NCI-H2227 treated with DMSO at 0.1 percent for 48 hours (cell line): Measurements from ENCODE around the gene ASB10.
A peak's percentile ranks its signal among the peaks of the same experiment; 100 is the strongest.

Source experiments
- DNase-seq: peaks from one replicate; lab custom pipeline; 2025; lab: John Stamatoyannopoulos, UW

ASB10 gene

DNA sequence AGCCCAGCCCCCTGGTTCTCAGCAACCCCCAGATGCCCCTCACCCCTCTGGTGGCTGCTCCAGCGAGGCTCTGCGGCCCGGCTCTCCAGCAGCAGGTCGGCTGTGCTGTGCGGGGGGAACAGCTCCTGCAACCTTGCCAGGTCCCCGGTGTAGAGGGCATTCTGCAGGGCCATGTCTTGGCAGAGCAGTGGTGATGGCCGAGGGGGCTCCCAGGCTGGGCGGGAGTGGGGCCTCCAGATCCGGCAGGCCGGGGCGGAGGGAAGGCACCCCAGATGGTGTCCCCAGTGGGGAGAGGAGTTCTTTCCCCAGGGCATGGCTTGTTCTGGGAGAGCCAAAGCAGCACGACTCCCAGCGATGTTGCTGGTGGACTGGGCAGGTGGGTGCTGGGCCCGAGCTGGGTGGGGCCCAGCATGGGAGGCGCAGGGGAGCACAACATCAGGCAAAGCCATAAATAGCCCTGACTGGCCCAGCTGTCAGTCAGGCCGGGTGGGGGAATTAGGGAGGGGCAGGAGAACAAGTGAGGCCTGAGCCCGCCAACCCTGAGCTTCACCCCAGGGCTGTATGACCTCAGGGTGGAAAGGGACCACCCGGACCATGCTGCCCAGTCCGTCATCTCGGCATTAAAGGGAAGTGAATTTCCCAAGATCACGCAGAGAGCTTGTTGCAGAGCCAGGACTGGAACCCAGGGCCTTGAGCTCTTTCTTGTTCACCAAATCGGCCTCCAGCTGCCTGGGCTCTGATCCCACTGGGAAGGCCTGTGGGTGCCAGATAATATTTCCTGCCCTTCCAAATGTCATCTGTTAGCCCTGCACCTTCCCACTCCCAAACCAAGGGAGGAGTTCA, 580 bp upstream of the ASB10 start:
- no peak for DNase-seq

DNA sequence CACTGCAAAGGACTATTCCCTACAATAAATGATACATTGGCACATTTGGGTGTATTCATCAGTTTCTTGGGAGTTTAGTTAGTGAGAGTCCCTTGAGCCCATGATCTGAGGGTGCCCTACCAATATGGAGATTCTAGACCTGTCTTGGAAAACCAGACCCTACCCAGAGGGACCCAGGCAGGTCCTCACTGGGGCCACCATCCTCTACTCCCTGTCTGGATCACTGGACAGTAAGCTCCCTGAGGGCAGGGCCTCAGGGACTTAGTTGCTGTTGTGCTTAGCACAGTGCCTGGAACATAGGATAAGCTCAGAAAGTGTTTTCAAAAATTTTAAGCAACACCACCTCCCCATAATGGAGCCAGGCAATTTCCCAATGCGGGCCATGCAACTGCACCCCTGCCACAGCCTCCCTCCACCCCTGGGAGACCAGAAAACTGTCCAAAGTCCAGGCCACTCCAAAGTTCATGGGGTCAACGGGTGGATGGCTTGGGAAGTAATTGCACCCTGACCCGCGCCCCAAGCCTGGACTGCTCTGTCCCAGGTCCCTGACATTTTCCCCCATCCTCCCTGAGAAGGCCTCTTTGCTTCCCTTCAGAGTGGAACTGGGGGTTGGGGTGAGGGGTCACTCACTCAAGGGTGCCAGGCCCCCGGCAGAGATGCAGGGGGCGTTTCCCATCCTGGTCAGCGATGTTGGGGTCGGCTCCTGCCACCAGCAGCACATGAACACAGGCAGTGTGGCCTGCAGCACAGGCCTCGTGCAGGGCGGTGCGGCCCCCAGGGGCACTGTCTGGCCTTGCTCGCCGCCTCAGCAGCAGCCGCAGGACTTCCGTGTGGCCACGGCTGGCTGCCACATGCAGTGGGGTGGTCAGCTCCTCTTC, 1.0 kb downstream of the ASB10 start:
- no peak for DNase-seq

DNA sequence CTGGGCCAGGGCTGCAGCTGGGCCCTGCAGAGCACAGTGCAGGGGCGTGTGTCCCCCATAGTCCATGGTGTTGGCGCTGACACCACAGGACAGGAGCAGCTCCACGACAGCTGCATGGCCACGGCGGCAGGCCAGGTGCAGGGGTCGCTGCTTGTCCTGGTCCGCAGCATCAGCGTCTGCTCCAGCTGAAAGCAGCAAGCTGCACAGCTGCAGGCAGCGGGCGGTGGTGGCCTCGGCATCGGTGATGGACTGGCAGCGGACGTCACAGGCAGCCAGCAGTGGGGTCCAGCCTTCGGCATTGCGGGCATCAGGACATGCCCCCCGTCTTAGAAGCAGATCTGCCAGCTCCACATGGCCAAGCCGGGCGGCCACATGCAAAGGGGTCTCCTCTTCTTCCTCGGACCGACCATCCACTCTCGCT, 6.0 kb downstream of the ASB10 start:
- no peak for DNase-seq

DNA sequence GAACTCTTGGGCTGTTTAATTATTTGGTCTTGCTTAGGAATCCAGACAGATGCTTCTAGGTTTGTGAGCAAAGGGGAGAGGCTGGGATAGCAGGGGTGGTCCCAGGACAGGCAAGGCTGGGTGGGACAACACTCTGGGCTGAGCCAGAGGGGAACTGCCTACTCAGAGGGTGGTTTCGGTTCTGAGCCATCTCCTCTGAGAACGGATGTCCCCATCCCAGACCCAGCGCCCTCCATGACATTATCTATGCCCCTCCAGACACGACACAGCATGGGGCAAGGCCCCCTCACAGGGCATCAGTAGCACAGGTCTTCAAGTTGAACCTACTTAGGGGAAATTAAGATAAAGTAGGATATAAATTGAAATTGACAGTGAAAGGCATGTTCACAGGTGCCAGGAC, 7.1 kb downstream of the ASB10 start:
- DNase-seq = no peak

DNA sequence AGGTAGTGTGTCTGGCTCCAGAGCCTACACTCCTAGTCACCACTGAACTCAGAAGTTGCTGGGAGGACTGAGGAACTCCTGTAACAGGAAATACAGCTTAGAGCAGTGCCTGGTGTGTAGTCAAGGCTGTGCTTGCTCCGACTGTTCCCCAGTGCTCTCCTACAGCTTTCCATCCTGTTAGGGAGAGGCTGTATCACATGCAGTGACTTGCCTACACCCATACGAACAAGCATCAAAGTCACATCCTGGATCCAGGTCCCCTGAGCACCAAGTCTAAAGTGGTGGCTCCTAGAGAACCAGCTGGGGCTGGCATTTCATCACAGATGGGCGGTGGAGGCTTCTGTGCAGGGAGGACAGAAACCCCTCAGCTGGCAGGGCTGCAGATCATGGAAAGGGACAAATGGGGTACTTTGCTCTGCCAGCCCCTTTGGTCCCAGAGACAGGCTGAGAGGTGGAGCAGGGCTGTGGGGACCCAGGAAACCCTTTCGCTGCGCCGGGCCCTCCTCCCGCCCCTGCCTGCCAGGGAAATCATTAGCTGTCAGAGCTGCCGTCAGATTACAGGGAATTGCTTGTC, 7.7 kb downstream of the ASB10 start:
- DNase-seq = no peak

DNA sequence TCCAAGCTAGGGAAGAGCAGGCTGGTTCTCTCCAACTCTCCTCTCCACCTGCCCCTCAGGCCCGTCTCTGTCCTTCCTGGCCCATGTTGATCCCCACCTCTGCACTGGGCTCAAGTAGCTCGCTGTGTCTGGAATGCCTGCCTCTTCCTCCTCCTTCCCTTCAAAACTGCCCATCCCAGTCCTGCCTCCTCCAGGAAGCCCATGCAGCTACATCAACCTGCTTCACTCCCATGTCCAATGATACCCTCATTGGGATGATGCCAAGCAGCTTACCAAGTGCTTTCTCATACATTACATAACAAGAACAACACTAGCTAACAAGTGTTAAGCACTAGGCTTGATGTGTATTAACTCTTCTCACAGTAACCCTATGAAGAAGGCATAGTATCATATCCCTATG, 8.2 kb downstream of the ASB10 start:
- DNase-seq = no peak

DNA sequence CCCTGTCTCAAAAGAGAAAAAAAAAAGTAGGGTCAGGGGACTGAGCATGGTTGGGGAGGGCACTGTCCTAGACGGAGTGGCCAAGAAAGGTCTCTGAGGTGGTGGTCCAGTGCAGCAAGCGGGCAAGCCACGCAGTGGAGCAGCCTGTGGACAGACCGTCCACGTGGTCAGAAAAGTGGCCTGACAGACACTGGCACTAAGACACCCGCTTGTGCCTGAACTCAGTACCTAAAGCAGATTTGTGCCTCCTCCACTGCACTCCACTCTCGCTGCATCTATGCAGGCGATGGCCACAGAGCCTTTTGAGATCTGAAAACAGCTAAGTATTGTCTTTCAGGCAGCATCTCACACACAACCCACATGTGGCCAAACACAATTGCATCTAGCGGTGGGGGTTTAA, 8.8 kb downstream of the ASB10 start:
- no peak for DNase-seq

DNA sequence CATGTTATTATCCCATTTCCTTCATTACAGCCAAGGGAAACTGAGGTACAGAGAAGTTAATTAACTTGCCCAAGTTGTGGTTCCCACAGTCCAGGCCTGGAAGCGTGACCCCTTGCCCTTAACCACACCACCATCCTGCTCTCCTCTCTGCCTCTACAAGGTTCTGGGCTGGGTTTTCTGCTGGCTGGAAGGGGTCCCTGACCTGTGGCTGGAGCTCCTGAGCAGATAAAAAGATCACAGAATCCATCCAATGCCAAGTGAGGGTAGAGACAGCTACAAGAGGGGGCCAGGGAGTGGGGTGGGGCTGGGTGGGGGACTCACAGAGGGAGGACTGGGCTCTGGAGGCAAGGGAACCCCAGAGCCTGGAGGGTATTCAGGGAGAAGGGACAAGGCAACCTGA, 9.7 kb downstream of the ASB10 start:
- no peak for DNase-seq

DNA sequence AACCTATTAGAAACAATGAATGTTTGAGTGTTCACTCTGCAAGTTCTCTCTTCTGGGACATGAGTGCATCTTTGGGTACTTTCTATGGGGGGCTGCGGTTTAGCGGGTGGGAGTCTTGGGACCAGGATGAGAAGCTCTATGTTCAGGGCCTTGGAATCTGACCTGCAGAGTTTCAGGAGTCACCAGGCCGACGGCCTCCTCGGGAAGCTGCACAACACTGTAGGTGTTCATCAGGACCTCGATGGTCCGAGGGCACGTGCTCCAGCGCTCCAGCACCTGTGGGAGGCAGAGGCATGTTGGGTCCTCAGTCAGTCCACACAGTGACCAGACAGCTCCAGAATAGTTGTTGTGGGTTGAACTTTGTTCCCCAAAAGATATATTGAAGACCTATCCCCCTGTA, 10.6 kb downstream of the ASB10 start:
- no peak for DNase-seq

DNA sequence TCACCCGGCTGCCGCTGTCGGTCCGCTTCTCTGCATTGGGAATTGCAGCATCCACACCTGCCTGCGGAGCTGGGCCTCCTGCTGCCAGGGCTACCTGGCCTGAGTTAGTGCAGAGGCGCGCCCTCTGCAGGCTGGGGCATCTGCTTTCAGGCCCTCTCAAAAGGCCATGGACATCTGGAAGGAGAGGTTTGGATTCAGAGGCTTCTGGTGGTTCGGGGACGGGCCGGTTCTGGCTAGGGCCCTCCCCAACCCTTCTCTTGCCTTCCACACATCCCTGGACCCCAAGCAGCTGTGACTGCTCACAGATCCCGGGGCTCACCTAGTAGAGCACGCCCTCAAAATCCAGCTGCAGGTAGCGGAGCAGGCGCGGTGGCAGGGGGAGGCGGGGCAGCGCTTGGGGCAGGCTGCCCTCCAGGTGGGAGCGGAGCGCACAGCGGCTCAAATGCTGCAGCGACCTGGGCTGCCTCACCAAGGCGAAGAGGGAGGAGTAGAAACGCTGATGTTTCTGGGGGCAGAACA, 11.2 kb downstream of the ASB10 start:
- no peak for DNase-seq

DNA sequence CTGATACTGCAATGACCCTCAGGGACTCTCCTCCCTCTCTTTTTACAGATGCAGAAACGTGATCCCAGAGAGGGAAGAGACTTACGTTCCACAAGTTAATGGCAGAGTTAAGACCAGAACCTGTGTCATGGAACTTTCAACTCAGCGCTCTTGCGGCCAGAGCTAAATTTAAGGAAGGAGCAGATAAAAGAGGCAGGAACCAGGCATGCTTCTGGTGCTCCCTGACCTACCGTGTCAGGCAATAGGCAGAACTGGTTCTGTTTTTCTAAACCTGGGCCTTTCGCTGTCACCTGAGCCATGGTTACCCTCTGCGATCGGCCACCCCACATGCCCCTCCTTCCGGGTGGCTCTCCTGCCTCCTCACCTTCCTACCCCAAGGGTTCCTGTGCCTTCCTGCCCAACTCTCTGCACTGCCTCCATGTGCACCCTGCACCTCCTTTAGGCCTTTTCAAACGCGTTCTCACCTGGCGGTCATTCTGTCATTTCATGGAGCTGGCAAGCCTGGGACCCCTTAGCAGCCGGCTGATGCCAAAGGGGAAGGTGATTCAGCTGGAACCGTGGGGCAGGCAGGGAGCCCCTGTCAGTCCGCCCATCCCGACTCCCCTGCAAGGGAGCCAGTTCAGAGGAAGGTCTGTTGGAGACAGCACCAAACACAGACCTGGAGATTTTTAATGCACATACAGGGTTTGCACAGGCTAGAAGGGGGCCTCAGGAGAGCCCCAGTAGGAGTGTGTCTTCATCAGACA, 11.8 kb downstream of the ASB10 start:
- no peak for DNase-seq

DNA sequence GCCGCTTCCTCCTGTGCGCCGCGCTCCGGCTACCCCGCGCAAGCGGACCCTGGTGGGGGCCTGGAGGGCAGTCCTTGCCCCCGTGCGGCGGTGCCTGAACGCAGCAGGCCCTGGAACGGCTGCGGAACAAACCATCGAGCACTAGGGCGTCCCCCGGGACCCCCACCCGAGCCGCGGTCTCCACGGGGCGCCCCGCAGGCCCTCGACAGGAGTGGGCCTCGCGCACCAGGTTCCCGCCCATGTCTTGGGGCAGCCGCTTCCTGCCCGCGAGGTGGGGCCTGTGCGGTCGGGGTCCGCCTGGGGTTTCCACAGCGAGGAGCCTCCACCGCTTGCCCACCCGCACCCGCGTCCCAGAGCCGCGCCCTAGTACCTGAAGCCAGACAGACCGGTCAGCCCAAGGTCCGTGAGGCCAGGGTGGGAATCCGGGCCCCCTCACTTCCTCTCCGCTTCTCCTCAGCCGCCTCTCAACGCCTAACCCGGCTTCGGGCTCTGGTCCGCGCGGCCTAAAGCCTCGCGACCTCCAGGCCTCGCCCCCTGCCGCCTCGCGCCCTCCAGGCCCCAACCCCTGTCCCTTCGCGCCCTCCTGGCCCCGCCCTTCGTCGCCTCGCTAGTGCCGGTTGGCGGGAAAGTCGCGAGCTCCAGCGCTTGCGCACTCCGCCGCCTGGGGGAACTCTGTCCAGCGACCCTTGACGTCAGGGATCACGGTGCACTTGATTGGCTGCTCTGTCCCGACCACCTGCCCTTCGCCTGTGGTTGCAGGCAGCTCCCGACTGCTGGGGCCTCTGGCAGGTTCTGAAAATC, 12.6 kb downstream of the ASB10 start:
- DNase-seq = no peak

DNA sequence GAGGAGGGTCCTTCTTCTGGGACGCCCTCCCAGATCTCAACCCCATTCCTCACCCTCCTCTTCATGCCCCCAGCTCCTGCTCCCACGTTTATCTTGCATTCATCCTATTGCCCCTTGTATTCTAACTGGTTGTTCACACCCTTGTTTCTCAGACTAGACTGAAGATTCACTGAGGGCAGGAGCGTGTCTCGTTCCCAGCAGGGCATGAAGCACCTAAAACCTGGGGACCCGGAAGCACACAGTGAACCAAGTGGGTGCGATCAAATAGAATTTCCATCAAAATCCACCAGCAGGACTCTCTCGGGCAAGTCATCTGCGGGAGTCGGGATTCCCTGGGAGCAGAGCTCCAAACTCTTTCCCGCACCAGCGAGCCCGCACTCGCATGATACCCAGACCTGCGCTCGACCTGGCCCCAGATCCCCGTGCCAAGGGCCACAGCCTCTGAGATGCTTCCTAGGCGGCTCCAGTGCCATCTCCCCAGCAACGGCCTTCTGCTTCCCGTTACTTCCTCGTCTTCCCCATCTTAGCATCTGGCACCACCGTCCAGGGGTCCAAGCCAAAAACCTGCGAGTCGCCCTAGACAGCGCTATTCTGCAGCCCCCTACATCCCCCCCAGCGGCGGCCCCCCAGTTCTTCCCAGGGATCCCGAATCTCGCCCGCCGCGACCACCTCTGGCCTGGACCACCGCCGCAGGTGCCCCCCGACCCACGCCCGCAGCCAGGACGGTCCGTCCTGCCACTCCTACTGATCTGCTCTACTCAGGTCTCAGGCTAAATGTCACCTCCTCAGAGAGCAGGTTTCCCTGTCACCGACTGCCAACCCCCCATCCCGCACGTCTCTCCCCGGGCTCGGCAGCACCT, 13.4 kb downstream of the ASB10 start:
- DNase-seq = no peak

DNA sequence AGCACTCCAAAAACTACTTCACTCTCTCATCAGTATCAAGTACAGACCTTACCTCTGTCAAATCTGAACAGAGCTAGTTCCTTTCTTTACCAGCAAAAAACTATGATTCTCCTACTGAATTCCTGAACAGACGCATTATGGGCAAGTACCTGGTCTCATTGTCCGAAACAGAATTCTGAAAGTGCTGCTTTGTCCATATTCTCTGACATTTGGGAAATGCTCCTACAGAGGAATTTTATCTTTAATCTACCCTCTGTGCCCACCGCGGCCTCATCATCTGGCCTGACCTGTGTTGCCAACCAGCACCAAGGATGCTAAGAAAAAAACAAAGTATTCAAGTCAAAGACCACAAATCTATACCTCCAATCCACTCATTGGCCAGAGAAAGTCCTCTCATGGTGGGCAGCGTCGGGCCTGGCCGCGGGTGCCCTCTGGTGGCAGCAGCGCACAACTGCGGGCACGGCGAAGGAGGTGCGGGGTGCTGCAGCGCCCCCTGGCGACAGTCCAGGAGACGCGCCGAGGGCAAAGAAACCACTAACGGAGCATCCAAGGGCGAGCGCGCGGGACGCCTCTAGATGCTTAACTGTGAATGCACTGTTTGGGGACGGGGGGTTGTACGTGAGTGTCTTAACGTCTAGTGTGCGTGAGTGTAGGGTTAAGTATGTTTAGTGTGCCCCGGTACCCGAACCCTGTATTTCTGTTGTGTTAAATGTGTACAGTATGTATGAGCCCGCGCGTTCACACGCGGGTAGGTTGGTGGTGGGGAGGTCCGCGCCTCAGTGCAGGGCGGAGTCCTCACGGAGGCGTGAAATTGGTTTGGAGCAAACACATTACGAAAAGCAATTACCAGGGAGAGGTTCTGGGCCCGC, 14.5 kb downstream of the ASB10 start:
- DNase-seq = peak; percentile 77

DNA sequence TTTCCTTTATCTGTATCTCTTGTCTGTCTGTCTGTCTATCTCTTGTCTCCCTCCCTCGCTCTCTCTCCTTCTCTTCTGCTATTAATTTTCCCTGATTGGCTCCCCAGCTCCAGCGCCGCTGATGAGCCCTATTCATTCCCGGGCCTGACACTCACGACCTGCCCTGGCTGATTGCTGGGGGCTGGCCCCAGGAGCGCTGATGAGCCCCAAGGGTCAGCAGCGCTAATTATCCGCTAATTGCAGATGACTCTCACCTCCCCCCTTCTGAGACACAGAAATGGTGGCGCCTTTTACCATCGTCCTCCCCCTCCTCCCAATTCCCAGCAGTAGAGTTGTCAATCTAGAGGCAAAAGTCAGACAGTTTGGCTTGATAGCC, 18.3 kb downstream of the ASB10 start:
- DNase-seq = no peak

DNA sequence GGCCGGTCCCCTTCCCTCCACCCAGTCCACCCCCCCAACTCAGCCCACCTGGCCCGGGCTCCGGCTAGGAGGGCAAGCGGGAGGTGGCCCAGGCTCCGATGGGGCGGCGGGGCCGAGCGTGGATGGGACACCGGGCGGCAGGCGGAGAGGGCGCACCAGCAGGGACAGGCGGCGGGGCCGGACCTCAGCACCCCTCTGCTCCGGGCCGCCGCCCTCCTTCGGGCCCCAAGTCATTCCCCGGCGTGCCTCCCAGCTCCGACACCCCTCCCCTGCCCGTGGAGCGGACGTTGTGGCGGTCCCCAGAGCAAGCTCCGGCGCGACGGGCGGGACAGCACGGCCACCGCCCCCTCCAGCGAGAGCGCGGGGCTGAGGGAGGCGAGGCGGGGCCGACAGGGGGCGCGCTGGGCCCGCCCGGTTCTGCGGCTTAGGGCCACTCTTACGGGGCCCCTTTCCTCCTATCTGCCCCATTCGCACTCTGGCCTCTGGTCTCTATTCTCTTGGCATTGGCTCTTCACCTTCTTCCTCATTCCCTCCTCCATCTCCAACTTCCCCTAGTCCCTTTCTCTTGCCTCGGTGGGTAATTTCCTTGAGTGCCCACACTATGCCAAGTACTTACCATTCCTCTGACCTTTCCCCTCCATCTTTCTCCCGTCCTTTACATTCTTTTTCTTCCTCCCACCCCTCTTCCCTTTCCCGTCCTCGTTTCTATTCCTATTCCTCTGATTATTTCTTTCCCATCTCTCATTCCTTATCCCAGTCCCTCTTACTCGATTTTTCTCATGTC, 18.9 kb downstream of the ASB10 start:
- DNase-seq = peak; percentile 35

DNA sequence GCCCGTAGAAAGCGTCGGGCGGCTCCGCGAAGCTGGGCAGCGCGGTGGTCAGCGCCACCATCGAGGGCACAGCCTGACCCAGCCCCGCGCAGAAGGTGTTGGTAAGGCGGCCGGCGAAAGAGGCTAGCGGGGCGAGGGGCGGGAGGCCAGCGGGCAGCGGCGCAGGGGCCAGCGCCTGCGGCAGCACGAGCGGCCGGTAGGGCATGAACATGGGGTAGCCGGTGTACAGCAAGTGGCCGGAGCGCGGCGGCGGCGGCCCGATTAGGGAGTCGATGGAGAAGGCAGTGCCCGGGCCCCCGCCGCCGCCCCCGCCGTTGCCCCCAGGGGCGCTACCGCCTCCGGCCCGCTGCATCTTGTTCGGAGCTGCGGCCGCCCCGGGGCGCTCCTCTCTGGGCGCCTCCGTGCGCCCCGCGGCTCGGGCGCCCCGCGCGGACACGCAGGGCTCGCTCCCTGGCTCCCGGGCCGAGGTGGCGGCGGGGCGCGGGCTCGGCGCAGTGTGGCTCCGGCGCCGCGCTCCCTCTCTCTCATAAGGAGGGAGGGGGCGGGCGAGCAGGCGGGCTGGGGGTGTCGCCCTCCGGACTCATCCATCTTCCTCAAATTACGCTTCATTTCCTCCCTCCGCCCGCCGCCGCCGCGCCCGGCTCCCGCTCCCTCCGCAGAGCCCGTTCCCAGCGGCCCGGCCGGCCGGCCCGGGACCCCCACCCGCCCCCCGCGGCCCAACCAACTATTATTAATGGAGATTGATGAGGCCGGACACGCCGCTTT, 19.7 kb downstream of the ASB10 start, which contains the start of gene GBX1:
GBX1 (minus strand) TSS at position 498 of the 765 bp plus-strand sequence; CDS start at position 352, 146 bp downstream.
- peak; percentile 11 for DNase-seq
